Activated naive CD4-positive, alpha-beta T cell treated with anti-CD3 and anti-CD28 coated beads, Interleukin-2, amount 50 U/mL, for 72 hours (primary cell): ENCODE measurements around the gene SLC13A5. TPM values are rescaled to one million over a fixed set of nuclear protein-coding genes. Genes with fewer than 3 reads are reported as not detected.

Source experiments
- ATAC-seq, 2 donors: fragments of 150-1000 bp; cut with Tn5 transposase; 2 replicates each; pipeline ENCODE4 v1.10.0; 2021; ENCODE audit warnings: mild to moderate bottlenecking in 2 of 2, moderate library complexity in 2 of 2
- DNase-seq, 2 donors: peaks; one replicate each; pipeline ENCODE4 v3.0.0; 2021 to 2022; ENCODE audit warnings: low spot score in 2 of 2
- H3K27ac Mint-ChIP-seq, 2 donors: one replicate each; pipeline ENCODE4 v1.8.0; 2022; ENCODE audit warnings: mild to moderate bottlenecking in 2 of 2, mixed read lengths in 2 of 2
- H3K36me3 Mint-ChIP-seq, 2 donors: one replicate each; pipeline ENCODE4 v1.8.0; 2022; ENCODE audit warnings: mixed read lengths in 2 of 2
- H3K9me3 Mint-ChIP-seq, 2 donors: one replicate each; pipeline ENCODE4 v1.8.0; 2022; ENCODE audit warnings: mixed read lengths in 2 of 2
- total RNA-seq, 2 donors: library from RNA; stranded (reverse); gene quantifications; one replicate each; pipeline ENCODE4 v1.2.3, GENCODE V29; 2022

The SLC13A5 gene
- total RNA-seq, 2 donors from 2014 or later = not detected

- Mint-ChIP-seq H3K27ac (peak within 1 kb of the TSS; percentile 91 to 98), H3K36me3 (peaks cover 8 to 10% of the 10 kb centered on the region in 2 donors), H3K9me3 (no peaks in the 10 kb centered on the region)
- ATAC-seq = peak; percentile 85 to 92
- peak; percentile 92 to 96 for DNase-seq
These were observed 72.5 kb downstream of the SLC13A5 start, which contains the start of the genes KIAA0753 and TXNDC17 for GRCh38 chr17:6640536-6641246. KIAA0753 (minus strand) TSS chr17:6640711; CDS start chr17:6635103, 5,608 bp downstream. TXNDC17 (plus strand) TSS chr17:6641060; CDS start chr17:6641083, 23 bp downstream.

- peak; percentile 29 to 33 for ATAC-seq
- no peak for DNase-seq
- Mint-ChIP-seq H3K36me3 (peaks cover 10 to 11% of the 10 kb centered on the region in 2 donors), H3K9me3 (no peaks in the 10 kb centered on the region), H3K27ac (peak overlapping the region; percentile 91 to 98)
These were observed 73.3 kb downstream of the SLC13A5 start for GRCh38 chr17:6639586-6640535.

- Mint-ChIP-seq H3K9me3 (no peaks in the 10 kb centered on the region), H3K27ac (peak overlapping the region; percentile 91), H3K36me3 (peaks cover 10 to 19% of the 10 kb centered on the region in 2 donors)
- DNase-seq (no peak), ATAC-seq (no peak)
These were observed 74.1 kb downstream of the SLC13A5 start for GRCh38 chr17:6639014-6639585.

- DNase-seq (no peak), ATAC-seq (no peak)
- H3K27ac Mint-ChIP-seq = peak overlapping the region; percentile 74 to 91
- no peaks in the 10 kb centered on the region for H3K9me3 Mint-ChIP-seq
- peaks cover 14 to 25% of the 10 kb centered on the region in 2 donors for H3K36me3 Mint-ChIP-seq
These were observed 74.9 kb downstream of the SLC13A5 start for GRCh38 chr17:6638046-6638908.

- H3K36me3 Mint-ChIP-seq = peaks cover 16 to 27% of the 10 kb centered on the region in 2 donors
- no peaks in the 10 kb centered on the region for H3K9me3 Mint-ChIP-seq
- DNase-seq (no peak), ATAC-seq (no peak)
- H3K27ac Mint-ChIP-seq = peak overlapping the region; percentile 46 to 91
These were observed 75.7 kb downstream of the SLC13A5 start for GRCh38 chr17:6637458-6637840.

- H3K27ac Mint-ChIP-seq = peak overlapping the region in 1 of 2 donors; percentile 91
- H3K36me3 Mint-ChIP-seq = peaks cover 16 to 23% of the 10 kb centered on the region in 2 donors
- H3K9me3 Mint-ChIP-seq = no peaks in the 10 kb centered on the region
- DNase-seq (no peak), ATAC-seq (no peak)
These were observed 76.3 kb downstream of the SLC13A5 start for GRCh38 chr17:6636616-6637457.

GRCh38 chr17:6636105-6636504 lies 77.1 kb downstream of the SLC13A5 start:
- ATAC-seq = no peak
- Mint-ChIP-seq H3K36me3 (peaks cover 14 to 23% of the 10 kb centered on the region in 2 donors), H3K27ac (no peak overlapping the region), H3K9me3 (no peaks in the 10 kb centered on the region)
- DNase-seq = no peak

Other genes starting within 250 kb of the SLC13A5 start
- gene PITPNM3, start 156.8 kb downstream of the SLC13A5 start, total RNA-seq = 1 to 10 TPM in 1 of 2 donors, under 1 TPM in 1; 0.87 to 1.2 TPM
- 10 to 100 TPM; 17.4 to 22.3 TPM for gene KIAA0753, start 72.7 kb downstream of the SLC13A5 start, total RNA-seq
- 100 to 1,000 TPM in 1 of 2 donors, 10 to 100 TPM in 1; 67.7 to 131 TPM for gene TXNDC17, start 72.3 kb downstream of the SLC13A5 start, total RNA-seq
- gene MED31, start 61.8 kb downstream of the SLC13A5 start, total RNA-seq = 10 to 100 TPM; 19.9 to 25.1 TPM
- gene C17orf100, start 61.6 kb downstream of the SLC13A5 start, total RNA-seq = 1 to 10 TPM in 1 of 2 donors, under 1 TPM in 1; 0.89 to 2.3 TPM
- 10 to 100 TPM in 1 of 2 donors, 1 to 10 TPM in 1; 6.5 to 72.3 TPM for gene XAF1, start 42.7 kb upstream of the SLC13A5 start, total RNA-seq
- gene FBXO39, start 62.8 kb upstream of the SLC13A5 start, total RNA-seq = under 1 TPM in 1 of 2 donors, not detected in 1; 0.37 TPM
- gene TEKT1, start 118.4 kb upstream of the SLC13A5 start, total RNA-seq = not detected